K562 (cell line): ENCODE data around the gene DENND5B. TPM values are rescaled to one million over a fixed set of nuclear protein-coding genes. Genes with fewer than 3 reads are reported as not detected.
A peak's percentile ranks its signal among the peaks of the same experiment; 100 is the strongest.

Experiments
- ATAC-seq: fragments of 200-7000 bp; cut with Tn5 transposase; 3 replicates; pipeline ENCODE4 v1.9.1; 2020; ENCODE audit warnings: moderate library complexity
- BruUV-seq: library from RNA; stranded (reverse); fragments of 400-500 nt; replicated peaks from 2 replicates; lab custom pipeline; 2021; lab: Mats Ljungman, UMichigan
- CTCF ChIA-PET: fragments of 300-600 bp; formaldehyde crosslinking; extraction: SDS; loops from one replicate; lab custom pipeline; 2021; ENCODE audit warnings: low intra/inter-chr PET ratio; lab: Yijun Ruan, JAX
- POLR2A ChIA-PET: fragments of 300-600, 350-650 bp; sonication (Branson Sonifier 250); formaldehyde crosslinking; extraction: SDS; loops from one replicate; lab custom pipeline; 2021; ENCODE audit warnings: antibody characterized with exemption, inconsistent platforms; lab: Yijun Ruan, JAX
- DNase-seq, 4 experiments: peaks; one replicate each; pipeline versions ENCODE4 v3.0.0 to v3.0.0-alpha.2; 2011 to 2018; ENCODE audit warnings: low spot score in 3 of 4, mixed read lengths in 3 of 4; ENCODE audit errors: extremely low read depth in 1 of 4
- FAIRE-seq: peaks from 2 replicates; lab custom pipeline; 2011; peaks lifted over from hg19 to GRCh38; lab: Jason Lieb, UNC
- H2AFZ ChIP-seq: 2 replicates; pipeline ENCODE4 v1.6.0; 2011; ENCODE audit warnings: low read depth, low read length, control low read depth, inconsistent platforms
- H3K27ac ChIP-seq: fragments of 200-600 bp; 3 replicates; pipeline ENCODE4 v1.8.0; 2011; ENCODE audit warnings: low read depth, mild to moderate bottlenecking, control low read depth, inconsistent platforms, low read length, moderate library complexity, mixed read lengths; ENCODE audit errors: extremely low read depth
- H3K27me3 ChIP-seq, 2 experiments: fragments of 300-600 bp in 1 of 2; 2 replicates in 1 of 2; 3 replicates in 1 of 2; pipeline versions ENCODE4 v1.6.0 to v1.8.0; 2011; ENCODE audit warnings: inconsistent platforms in 2 of 2, low read length in 2 of 2, mild to moderate bottlenecking in 1 of 2, mixed read lengths in 1 of 2, moderate library complexity in 1 of 2; ENCODE audit not compliant: control insufficient read depth in 2 of 2, insufficient read depth in 2 of 2
- H3K36me3 ChIP-seq: fragments of 300-600 bp; 3 replicates; pipeline ENCODE4 v1.8.0; 2011; ENCODE audit warnings: mild to moderate bottlenecking, low read length, inconsistent platforms; ENCODE audit not compliant: control insufficient read depth, insufficient read depth
- H3K4me1 ChIP-seq, 2 experiments: fragments of 200-600 bp in 1 of 2; replicated peaks in 1 of 2; 2 replicates in 1 of 2; 3 replicates in 1 of 2; pipeline versions ENCODE4 v1.5.1 to v1.8.0; 2011; ENCODE audit warnings: inconsistent platforms in 2 of 2, low read length in 2 of 2, mild to moderate bottlenecking in 1 of 2, mixed read lengths in 1 of 2, moderate library complexity in 1 of 2; ENCODE audit not compliant: control insufficient read depth in 2 of 2, insufficient read depth in 2 of 2
- H3K4me2 ChIP-seq: 2 replicates; pipeline ENCODE4 v1.6.1; 2011; ENCODE audit warnings: low read length, control low read depth, inconsistent platforms, mixed read lengths; ENCODE audit not compliant: insufficient read depth
- H3K4me3 ChIP-seq: fragments of 200-600 bp; sonication (generic), shearing (Covaris generic); 2 replicates; pipeline ENCODE4 v1.5.1; 2016; ENCODE audit warnings: control low read depth, inconsistent platforms
- H3K79me2 ChIP-seq: fragments of 200-600 bp; 3 replicates; pipeline ENCODE4 v1.8.0; 2011; ENCODE audit warnings: low read length, inconsistent platforms; ENCODE audit not compliant: control insufficient read depth, insufficient read depth
- H3K9ac ChIP-seq, 2 experiments: 2 replicates each; pipeline versions ENCODE4 v1.6.0 to v1.6.1; 2011; ENCODE audit warnings: low read depth in 2 of 2, low read length in 2 of 2, control low read depth in 1 of 2, inconsistent platforms in 1 of 2, mild to moderate bottlenecking in 1 of 2, mixed read lengths in 1 of 2; ENCODE audit not compliant: insufficient read depth in 1 of 2
- H3K9me1 ChIP-seq: one replicate; pipeline ENCODE4 v1.6.0; 2011; ENCODE audit warnings: inconsistent platforms, mild to moderate bottlenecking, low read length, moderate library complexity; ENCODE audit not compliant: control insufficient read depth, insufficient read depth
- H3K9me3 ChIP-seq: replicated peaks from 2 replicates; pipeline ENCODE4 v1.5.1; 2011; ENCODE audit warnings: low read depth, low read length, inconsistent platforms; ENCODE audit not compliant: control insufficient read depth, insufficient read depth
- H4K20me1 ChIP-seq: replicated peaks from 2 replicates; pipeline ENCODE4 v1.6.1; 2011; ENCODE audit warnings: low read length, inconsistent platforms, mixed read lengths; ENCODE audit not compliant: control insufficient read depth, insufficient read depth
- CC2D1A ChIP-seq: fragments of 450-650 bp; IDR thresholded peaks from 2 replicates; pipeline ENCODE4 v1.6.1; 2017; ENCODE audit warnings: mild to moderate bottlenecking
- COPS2 ChIP-seq: fragments of 450-650 bp; conservative IDR thresholded peaks from 2 replicates; pipeline ENCODE4 v1.6.1; 2016; ENCODE audit warnings: mild to moderate bottlenecking, moderate library complexity
- ELF4 ChIP-seq: fragments of 450-650 bp; formaldehyde crosslinking; IDR thresholded peaks from 2 replicates; pipeline ENCODE4 v1.4.0; 2022; ENCODE audit warnings: missing genetic modification characterization
- HOMEZ ChIP-seq: fragments of 250-450 bp; sonication (Bioruptor Pico); IDR thresholded peaks from 2 replicates; pipeline ENCODE4 v1.4.0; 2020; ENCODE audit warnings: mild to moderate bottlenecking, moderate library complexity
- MTA3 ChIP-seq: fragments of 450-650 bp; formaldehyde crosslinking; IDR thresholded peaks from 2 replicates; pipeline ENCODE4 v1.6.1; 2017; ENCODE audit warnings: mild to moderate bottlenecking, borderline replicate concordance
- NR2C2 ChIP-seq, 2 experiments: fragments of 200-800 bp in 1 of 2; sonication (Bioruptor generic) in 1 of 2; sonication (generic) in 1 of 2; formaldehyde crosslinking in 1 of 2; IDR thresholded peaks; 2 replicates each; pipeline versions ENCODE4 v1.6.1 to v1.8.0; 2016 to 2022; ENCODE audit warnings: mild to moderate bottlenecking in 1 of 2, missing compliant biosample characterization in 1 of 2, missing genetic modification characterization in 1 of 2, missing genetic modification reagents in 1 of 2
- SPI1 ChIP-seq: IDR thresholded peaks from 2 replicates; pipeline ENCODE4 v1.6.1; 2011; ENCODE audit warnings: low read depth, low read length, control low read depth, borderline replicate concordance
- ZBED1 ChIP-seq: IDR thresholded peaks from 2 replicates; pipeline ENCODE4 v1.6.1; 2014
- ZKSCAN8 ChIP-seq: fragments of 200-800 bp; sonication (Bioruptor generic); IDR thresholded peaks from 2 replicates; pipeline ENCODE4 v1.6.1; 2016; ENCODE audit warnings: missing genetic modification characterization, missing compliant biosample characterization
- ZNF174 ChIP-seq: fragments of 250-450 bp; sonication (Bioruptor Pico); IDR thresholded peaks from 2 replicates; pipeline ENCODE4 v1.4.0; 2020; ENCODE audit warnings: mild to moderate bottlenecking
- ZNF23 ChIP-seq: fragments of 250-450 bp; sonication (Bioruptor Pico); IDR thresholded peaks from 2 replicates; pipeline ENCODE4 v1.4.0; 2020; ENCODE audit warnings: mild to moderate bottlenecking
- WGBS: fragments of 100-300 bp; shearing (Covaris generic); methylation state at CpG from one replicate; pipeline ENCODE4 v1.1.6; 2016; ENCODE audit warnings: low coverage, mixed read lengths; ENCODE audit not compliant: insufficient coverage; ENCODE audit errors: missing lambda C conversion rate; 5-methylcytosine and 5-hydroxymethylcytosine counted together
- in situ Hi-C: fragments of 300-500 bp; cut with MboI; formaldehyde crosslinking; loops from 4 replicates; pipeline ENCODE4 v1.15.0; 2018; ENCODE audit warnings: inconsistent platforms, mixed read lengths
- intact Hi-C: fragments of 100-400 bp; cut with micrococcal nuclease; formaldehyde crosslinking; loops from 2 replicates; pipeline ENCODE4 v1.14.2; 2022
- polyA plus RNA-seq, 8 experiments: library from polyadenylated mRNA; depleted of rRNA in 4 of 8; stranded (reverse) in 5 of 8; unstranded in 3 of 8; fragments of >200 nt; fragmentation: Nextera tagmentation in 2 of 8; fragmentation: Illumina TruSeq in 1 of 8; extraction: Ambion mirVana in 2 of 8; extraction: Trizol in 1 of 8; gene quantifications; 2 replicates each; pipeline versions ENCODE4 v1.2.1 to v1.2.3, GENCODE V29; 2011 to 2014; ENCODE audit warnings: inconsistent platforms in 1 of 8, missing spikeins in 1 of 8
- total RNA-seq, 7 experiments: library from RNA; depleted of rRNA in 6 of 7; stranded (reverse); fragments of >200 nt in 6 of 7; fragmentation: Illumina TruSeq in 2 of 7; extraction: Trizol in 2 of 7; gene quantifications; 2 replicates each; pipeline versions ENCODE4 v1.2.1 to v1.2.3, GENCODE V29; 2011 to 2021; ENCODE audit warnings: low replicate concordance in 1 of 7

Gene DENND5B
- total and polyA plus RNA-seq, 9 of the 15 experiments (the other 6 are each of a cell fraction or from before 2014, with no cell fraction given) = 0.99 to 6.0 (median 3.6) TPM

GRCh38 chr12:31390991-31391390 is 199.9 kb downstream of the DENND5B start:
- CTCF ChIA-PET = no interaction called here
- H3K4me3 ChIP-seq = no peak overlapping the region
- H3K79me2 ChIP-seq = no peaks in the 10 kb centered on the region
- H3K4me2 ChIP-seq = no peak overlapping the region
- no peak overlapping the region for H3K27ac ChIP-seq
- DNase-seq (no peak), FAIRE-seq (no peak)
- intact Hi-C loops = loop anchor here (5.0 kb wide), 1 partner anchor 139 kb away; no protein-coding TSS in a partner anchor
- H3K4me1 ChIP-seq = no peaks in the 10 kb centered on the region; a peak in 1 of 5 replicates
- no peaks in the 10 kb centered on the region for H4K20me1 ChIP-seq
- in situ Hi-C loops = no loop called here
- H2AFZ ChIP-seq = peak overlapping the region; percentile 34; the same call in 1 of the 2 replicates
- BruUV-seq = no TSS peak
- peaks cover 3 to 5% of the 10 kb centered on the region in 2 experiments; a peak in 4 of 5 replicates for H3K27me3 ChIP-seq
- no peak for TF ChIP-seq ZKSCAN8 (CRISPR knock-in tag)
- TF ChIP-seq SPI1 = peak; percentile 38; the same call in 1 of the 2 replicates
- TF ChIP-seq, all 486 proteins: peak for 1
- ATAC-seq = peak; percentile 42; the same call in 1 of the 3 replicates
- Histone ChIP-seq H3K9ac (no peak overlapping the region), H3K9me3 (no peaks in the 10 kb centered on the region), H3K36me3 (no peaks in the 10 kb centered on the region), H3K9me1 (no peaks in the 10 kb centered on the region)
- POLR2A ChIA-PET = interaction anchor here (1.4 kb wide), 1 partner anchor 12 kb away, joined by 8 read pairs; no protein-coding TSS in a partner anchor
- WGBS = 19% methylated on average over 2 of the region's 2 CpGs

GRCh38 chr12:31388713-31389112 is 202.2 kb downstream of the DENND5B start:
- Histone ChIP-seq H3K4me3 (no peak overlapping the region), H3K4me1 (no peaks in the 10 kb centered on the region; a peak in 1 of 5 replicates), H3K9ac (no peak overlapping the region), H3K36me3 (no peaks in the 10 kb centered on the region), H3K9me3 (no peaks in the 10 kb centered on the region), H3K4me2 (no peak overlapping the region), H2AFZ (no peak overlapping the region), H3K9me1 (no peaks in the 10 kb centered on the region), H4K20me1 (no peaks in the 10 kb centered on the region), H3K27me3 (peaks cover 3 to 5% of the 10 kb centered on the region in 2 experiments; a peak in 3 of 5 replicates), H3K27ac (no peak overlapping the region), H3K79me2 (no peaks in the 10 kb centered on the region)
- no peak for DNase-seq
- TF ChIP-seq MTA3 (no peak), HOMEZ (CRISPR knock-in tag) (no peak), ZNF23 (no peak), COPS2 (no peak), ZNF174 (CRISPR knock-in tag) (no peak), CC2D1A (no peak), ELF4 (CRISPR knock-in tag) (no peak), ZBED1 (no peak), NR2C2 (CRISPR knock-in tag; IDR thresholded peaks at IDR 0.05) (no peak), NR2C2 (tag; IDR thresholded peaks at IDR 0.05) (no peak)
- intact Hi-C loops (no loop called here), in situ Hi-C loops (no loop called here)
- POLR2A ChIA-PET = interaction anchor here (1.1 kb wide), 1 partner anchor 9 kb away, joined by 3 read pairs; no protein-coding TSS in a partner anchor
- no peak for FAIRE-seq
- 7% methylated on average over 4 of the region's 4 CpGs for WGBS
- no peak for ATAC-seq
- no TSS peak for BruUV-seq
- CTCF ChIA-PET = no interaction called here
